GM12801 (cell line): Measurements from ENCODE around the gene DDX31.

Experiments
- CTCF ChIP-seq: IDR thresholded peaks from one replicate; pipeline ENCODE4 v1.5.1; 2011; ENCODE audit warnings: control low read depth; ENCODE audit not compliant: insufficient read length; ENCODE audit errors: extremely low read depth

DDX31 gene

DNA sequence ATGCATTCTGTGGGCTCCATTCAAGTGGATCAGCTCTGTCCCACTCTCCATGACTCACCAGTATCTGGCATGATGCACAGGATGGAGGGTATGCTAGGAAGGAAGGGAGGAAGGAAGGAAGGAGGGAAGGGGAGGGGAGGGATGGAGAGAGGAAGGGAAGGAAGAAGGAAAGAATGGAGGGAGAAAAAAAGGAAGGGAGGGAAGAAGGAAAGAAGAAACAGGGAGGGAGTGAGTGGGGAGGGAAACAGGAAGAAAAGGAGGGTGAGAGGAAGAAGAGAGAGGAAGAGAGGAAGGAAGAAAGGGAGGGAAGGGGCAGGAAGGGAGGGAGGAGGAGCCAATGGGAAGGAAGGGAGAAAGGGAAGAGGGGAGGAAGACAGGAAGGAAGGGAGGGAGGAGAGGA, 92.7 kb downstream of the DDX31 start:
- TF ChIP-seq CTCF: no peak

DNA sequence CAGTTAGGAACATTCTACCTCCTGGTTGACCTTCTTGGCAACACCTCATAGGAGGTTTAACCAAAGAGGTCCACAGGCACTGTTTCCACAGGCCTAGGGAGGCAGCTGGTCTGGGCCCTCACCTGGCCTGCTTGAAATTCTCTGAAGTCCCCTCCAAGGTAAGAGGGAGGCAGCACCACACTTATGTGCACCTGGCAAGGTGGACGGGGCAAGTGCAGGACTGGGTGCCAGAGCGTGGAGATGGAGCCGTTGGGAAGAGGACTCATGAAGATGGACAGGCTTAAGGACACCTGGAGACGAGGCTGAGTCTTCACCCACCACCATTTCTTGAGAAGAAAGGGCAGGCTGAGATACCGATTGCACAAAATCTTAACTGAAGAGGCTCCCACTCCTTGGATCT, 94.0 kb downstream of the DDX31 start:
- TF ChIP-seq CTCF: no peak

GRCh38 chr9:132575005-132575609, 94.7 kb downstream of the DDX31 start:
- no peak for TF ChIP-seq CTCF

DNA sequence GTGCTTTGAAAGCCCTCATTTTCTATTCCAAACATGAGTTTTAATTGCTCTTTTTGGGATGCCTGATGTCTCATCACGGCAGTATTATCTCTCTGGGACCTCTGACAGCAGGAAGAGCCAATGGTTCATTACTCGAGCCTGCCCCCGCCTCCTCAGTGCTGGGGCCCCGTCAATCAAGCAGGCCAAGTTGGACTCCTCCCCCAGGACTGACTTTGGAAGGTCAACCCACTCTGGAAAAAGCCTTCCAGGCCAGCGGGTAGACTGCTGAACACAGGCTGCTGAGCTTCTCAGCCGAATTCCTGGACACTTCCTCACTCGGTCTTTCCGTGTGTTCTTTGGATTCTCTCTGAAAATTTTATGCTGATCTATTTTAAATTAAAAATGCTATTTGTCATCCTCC, 96.9 kb downstream of the DDX31 start:
- no peak for TF ChIP-seq CTCF

DNA sequence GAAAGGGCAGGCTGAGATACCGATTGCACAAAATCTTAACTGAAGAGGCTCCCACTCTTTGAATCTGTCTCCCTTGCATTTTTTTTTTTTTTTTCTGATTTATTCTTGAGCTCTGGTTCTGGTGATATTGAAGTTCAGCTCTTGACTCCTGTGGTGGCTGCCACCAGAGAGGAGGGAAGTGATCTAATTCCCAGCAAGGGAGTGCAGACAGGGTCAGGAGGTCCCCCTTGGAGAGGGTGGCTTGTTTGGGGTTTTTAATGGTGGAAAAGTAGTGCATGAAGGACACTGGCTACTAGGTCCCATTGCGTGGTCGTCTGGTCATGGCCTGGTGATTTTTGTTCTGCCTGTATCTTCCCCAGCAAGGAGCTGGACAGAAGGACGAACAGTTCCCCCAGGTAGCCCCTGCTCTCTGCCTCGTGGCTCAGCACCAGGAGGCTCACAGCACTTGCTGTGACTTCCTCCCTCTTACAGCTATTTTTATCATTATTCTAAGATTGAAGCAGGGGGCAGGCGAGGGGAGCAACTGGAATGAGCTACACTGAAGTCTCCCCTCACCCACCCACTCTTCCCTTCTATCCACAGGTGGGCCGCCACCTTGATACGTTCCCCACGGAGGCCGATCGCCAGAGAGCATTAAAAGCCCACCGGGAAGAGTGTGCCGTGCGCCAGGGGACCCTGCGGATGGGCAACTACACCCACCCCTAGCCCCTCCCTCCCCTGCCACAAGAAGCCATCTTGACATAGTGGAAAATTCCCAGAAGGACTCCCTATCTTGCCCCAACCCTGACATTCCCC, 97.8 kb downstream of the DDX31 start:
- no peak for TF ChIP-seq CTCF

GRCh38 chr9:132564526-132564925, 105.3 kb downstream of the DDX31 start:
- TF ChIP-seq CTCF: no peak

GRCh38 chr9:132562306-132562573, 107.5 kb downstream of the DDX31 start:
- TF ChIP-seq CTCF: no peak
